Measurements from ENCODE around the gene BRD3OS.

DNA sequence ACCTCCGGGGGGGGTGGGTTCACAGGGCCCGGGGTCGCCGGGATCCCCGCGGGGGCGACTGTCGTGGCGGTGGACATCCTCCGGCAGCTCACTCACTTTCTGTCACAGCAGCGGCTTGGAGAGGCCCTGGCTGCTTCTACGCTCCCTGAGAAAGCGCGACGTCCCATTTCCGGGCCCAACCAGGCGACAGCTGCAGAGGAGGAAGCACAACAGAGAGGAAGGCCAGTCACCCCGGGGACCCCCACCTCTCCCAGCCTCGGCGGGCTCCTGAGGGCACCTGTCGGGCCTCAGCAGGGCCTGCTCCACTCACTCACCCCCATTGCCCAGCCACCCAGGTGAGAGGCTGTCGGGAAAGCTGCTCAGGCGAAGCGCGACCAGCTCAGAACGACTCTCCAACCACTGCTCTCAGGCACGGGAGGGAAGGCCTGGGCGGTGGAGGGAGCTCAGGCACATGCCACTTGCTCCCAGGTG lies 28.2 kb downstream of the BRD3OS start:
- TF ChIP-seq, protein P1, sequence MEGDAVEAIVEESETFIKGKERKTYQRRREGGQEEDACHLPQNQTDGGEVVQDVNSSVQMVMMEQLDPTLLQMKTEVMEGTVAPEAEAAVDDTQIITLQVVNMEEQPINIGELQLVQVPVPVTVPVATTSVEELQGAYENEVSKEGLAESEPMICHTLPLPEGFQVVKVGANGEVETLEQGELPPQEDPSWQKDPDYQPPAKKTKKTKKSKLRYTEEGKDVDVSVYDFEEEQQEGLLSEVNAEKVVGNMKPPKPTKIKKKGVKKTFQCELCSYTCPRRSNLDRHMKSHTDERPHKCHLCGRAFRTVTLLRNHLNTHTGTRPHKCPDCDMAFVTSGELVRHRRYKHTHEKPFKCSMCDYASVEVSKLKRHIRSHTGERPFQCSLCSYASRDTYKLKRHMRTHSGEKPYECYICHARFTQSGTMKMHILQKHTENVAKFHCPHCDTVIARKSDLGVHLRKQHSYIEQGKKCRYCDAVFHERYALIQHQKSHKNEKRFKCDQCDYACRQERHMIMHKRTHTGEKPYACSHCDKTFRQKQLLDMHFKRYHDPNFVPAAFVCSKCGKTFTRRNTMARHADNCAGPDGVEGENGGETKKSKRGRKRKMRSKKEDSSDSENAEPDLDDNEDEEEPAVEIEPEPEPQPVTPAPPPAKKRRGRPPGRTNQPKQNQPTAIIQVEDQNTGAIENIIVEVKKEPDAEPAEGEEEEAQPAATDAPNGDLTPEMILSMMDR (conservative IDR thresholded peaks at IDR 0.05; ENCODE audit: low read depth, low read length): no peak
- no peak for TF ChIP-seq EZH2 (IDR thresholded peaks at IDR 0.05; ENCODE audit: borderline replicate concordance, low read depth, low read length, poor library complexity, severe bottlenecking)
